OCI-LY3 (cell line): ENCODE results near the gene TMEM258.

ENCODE experiments used
- EZH2phosphoT487 ChIP-seq: fragments of 200-600 bp; shearing (Covaris generic); IDR thresholded peaks from 2 replicates; pipeline ENCODE4 v1.6.1; 2018; ENCODE audit warnings: antibody characterized with exemption, mixed run types, low read depth
- TF ChIP-seq, protein P1 (sequence below): fragments of 200-600, 300-600 bp; sonication (generic); IDR thresholded peaks from 2 replicates; pipeline ENCODE4 v1.5.1; 2014; ENCODE audit warnings: antibody characterized with exemption, low read length, low read depth

DNA sequence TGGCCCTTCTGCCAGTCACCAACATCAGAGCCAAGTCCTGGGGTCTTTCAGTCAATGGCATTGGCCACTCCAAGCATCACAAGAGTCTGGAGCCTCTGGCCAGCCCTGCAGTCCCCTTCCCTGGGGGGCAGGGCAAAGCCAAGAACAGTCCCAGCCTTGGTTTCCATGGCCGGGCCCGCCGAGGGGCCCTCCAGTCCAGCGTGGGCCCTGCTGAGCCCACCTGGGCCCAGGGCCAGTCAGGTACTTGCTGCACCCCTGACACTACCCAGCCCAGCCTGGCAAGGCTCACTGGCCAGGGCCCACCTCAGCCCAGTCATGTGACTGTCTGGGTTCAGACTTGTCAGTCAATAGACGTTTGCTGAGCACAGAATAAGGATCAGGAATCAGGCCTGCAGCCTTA is 10.8 kb downstream of the TMEM258 start:
- TF ChIP-seq, protein P1, sequence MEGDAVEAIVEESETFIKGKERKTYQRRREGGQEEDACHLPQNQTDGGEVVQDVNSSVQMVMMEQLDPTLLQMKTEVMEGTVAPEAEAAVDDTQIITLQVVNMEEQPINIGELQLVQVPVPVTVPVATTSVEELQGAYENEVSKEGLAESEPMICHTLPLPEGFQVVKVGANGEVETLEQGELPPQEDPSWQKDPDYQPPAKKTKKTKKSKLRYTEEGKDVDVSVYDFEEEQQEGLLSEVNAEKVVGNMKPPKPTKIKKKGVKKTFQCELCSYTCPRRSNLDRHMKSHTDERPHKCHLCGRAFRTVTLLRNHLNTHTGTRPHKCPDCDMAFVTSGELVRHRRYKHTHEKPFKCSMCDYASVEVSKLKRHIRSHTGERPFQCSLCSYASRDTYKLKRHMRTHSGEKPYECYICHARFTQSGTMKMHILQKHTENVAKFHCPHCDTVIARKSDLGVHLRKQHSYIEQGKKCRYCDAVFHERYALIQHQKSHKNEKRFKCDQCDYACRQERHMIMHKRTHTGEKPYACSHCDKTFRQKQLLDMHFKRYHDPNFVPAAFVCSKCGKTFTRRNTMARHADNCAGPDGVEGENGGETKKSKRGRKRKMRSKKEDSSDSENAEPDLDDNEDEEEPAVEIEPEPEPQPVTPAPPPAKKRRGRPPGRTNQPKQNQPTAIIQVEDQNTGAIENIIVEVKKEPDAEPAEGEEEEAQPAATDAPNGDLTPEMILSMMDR: no peak
- TF ChIP-seq EZH2phosphoT487: no peak
